Body of pancreas (tissue), 4 donors: ENCODE measurements around the gene ZGPAT.

Experiments
- CTCF ChIP-seq, 7 experiments: fragments of 450-650 bp in 4 of 7; fragments of 200-600 bp in 3 of 7; sonication (generic) in 3 of 7; IDR thresholded peaks; one replicate each; pipeline ENCODE4 v1.5.1; 2016 to 2019; ENCODE audit warnings: antibody characterized with exemption in 7 of 7
- POLR2A ChIP-seq, 3 donors: fragments of 450-650 bp; IDR thresholded peaks; one replicate each; pipeline ENCODE4 v1.6.1; 2016; ENCODE audit warnings: antibody characterized with exemption in 3 of 3, mild to moderate bottlenecking in 2 of 3

DNA sequence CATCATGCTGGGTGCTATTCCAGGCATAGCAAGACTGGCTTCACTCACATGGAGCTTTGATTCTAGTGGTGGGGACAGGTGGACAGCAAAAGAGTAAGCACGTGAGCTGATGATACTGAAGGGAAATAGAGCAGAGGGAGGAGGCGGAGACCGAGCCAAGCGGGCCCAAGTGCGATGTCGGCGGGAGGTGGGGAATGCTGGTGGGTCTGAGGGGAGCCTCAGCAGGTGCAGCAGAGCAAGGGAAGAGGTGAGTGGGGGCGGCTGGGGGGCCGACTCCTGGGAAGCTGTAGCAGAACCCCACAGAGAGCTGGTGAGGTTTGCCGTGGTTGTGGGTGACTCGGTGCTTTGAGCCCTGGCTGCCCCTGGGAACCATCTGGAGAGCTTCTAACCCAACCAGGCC lies 39.5 kb upstream of the ZGPAT start:
- TF ChIP-seq CTCF (IDR thresholded peaks at IDR 0.05) (no peak), POLR2A (IDR thresholded peaks at IDR 0.05) (no peak)
